Right renal cortex interstitium (tissue), 3 donors: Measurements from ENCODE around the gene ZRANB1. TPM values are rescaled to one million over a fixed set of nuclear protein-coding genes. Genes with fewer than 3 reads are reported as not detected.

Experiments
- DNase-seq, 3 donors: peaks; one replicate each; pipeline ENCODE4 v3.0.0-alpha.2; 2013; ENCODE audit warnings: low read depth in 3 of 3, low spot score in 2 of 3
- polyA plus RNA-seq, 3 donors: library from polyadenylated mRNA; unstranded; fragments of 120-200 nt; gene quantifications; one replicate each; pipeline ENCODE4 v1.2.1, GENCODE V29; 2013; ENCODE audit not compliant: insufficient read length in 3 of 3

Gene ZRANB1
- polyA plus RNA-seq, 3 donors, result 28.9 to 30.1 (median 29.1) TPM

DNA sequence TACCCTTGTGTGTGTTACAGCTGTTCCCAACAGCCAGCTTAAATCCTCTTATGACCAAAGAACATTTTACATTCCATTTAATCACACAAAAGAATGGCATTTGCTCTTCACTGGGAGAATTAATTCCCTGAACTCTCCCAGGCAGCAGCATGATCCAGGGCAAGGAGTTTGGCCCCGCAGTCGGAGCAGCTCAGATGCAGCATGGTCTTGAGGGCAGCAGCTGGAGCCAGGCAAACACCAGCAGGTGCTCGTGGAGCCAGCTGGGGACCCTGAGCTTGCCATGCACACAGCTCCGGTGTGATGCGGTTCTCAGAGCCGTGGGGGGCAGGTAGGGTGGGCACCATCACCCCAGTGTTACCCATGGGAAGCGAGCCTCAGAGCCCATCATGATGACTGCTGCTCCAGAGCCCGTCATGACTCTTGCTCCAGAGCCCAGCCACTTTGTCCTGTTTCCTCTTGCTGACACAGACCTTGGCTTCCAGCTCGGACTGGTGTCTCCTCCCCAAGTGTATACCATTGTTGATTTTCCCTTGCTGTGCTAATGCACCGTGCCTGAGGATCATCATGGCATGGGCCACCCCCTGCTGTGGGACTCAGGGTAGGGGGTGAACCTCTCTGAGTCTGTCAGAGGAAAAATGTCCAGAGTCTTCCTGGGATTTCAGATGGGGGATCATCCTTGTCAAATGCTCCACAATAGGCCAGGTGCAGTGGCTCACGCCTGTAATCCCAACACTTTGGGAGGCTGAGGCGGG, 75.8 kb downstream of the ZRANB1 start:
- DNase-seq, result no peak

DNA sequence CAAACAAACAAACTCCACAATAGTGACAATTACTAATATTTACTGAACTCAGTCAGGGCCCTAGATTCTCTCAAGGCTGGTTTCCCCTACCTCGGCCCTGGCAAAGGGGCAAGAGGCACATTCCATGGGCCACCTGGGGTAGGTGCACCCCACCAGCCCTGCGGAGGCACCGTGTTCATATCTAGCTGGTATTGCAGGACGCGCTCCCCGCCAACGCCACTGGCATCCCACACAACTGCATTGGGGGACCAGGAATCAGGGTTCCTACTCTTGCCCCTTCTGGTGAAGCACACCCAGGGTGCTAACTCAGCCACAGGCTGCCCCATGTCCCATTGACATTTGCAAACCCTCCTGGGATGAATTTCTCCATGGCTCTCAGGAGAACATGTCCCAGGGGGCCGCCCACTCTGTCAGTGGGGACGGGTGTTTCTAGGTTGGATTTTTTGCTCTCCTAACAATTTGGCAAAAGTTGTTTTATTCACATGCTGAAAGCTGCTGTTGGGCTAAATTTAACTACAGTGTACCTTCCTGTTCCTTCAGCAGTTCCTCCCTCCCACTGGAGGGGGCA, 76.7 kb downstream of the ZRANB1 start:
- DNase-seq, result no peak

DNA sequence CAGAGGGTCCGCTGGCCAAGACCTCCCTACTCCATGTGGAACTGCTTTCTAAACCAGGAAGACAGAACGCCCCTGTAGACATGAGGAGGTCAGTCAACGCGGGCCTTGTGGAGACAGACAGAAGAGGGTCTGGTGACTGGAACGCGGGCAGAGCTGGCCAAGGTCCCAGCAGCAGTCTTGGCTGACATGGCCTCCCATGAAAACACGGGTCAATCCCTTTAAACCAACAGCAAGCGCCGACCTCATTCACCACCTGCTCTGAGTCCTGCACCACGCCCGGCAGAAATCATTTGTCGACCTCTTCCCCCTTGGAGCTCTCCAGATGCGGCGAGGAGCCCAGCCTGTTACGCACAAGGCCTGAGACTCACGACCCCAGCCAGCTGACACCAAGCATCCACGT, 78.5 kb downstream of the ZRANB1 start:
- no peak for DNase-seq

DNA sequence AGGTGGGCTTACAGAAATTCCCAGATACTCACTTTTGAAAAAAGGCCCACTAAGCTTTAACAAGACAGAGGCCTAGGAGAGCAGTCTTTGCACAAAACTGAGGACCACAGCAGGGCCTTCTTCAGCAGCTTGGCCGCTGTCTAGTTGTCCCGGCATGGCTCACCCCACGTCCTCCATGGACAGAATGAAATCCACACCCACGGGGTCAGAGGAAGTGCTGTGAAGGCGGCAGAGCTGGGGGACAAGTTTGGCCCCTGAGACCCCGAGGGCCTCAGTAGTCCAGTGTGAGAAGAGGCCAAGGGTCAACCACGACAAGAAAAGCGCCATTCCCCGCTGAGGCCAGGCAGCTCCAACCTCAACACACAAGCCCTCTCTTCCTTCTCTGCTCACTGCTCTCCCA, 78.9 kb downstream of the ZRANB1 start:
- no peak for DNase-seq

DNA sequence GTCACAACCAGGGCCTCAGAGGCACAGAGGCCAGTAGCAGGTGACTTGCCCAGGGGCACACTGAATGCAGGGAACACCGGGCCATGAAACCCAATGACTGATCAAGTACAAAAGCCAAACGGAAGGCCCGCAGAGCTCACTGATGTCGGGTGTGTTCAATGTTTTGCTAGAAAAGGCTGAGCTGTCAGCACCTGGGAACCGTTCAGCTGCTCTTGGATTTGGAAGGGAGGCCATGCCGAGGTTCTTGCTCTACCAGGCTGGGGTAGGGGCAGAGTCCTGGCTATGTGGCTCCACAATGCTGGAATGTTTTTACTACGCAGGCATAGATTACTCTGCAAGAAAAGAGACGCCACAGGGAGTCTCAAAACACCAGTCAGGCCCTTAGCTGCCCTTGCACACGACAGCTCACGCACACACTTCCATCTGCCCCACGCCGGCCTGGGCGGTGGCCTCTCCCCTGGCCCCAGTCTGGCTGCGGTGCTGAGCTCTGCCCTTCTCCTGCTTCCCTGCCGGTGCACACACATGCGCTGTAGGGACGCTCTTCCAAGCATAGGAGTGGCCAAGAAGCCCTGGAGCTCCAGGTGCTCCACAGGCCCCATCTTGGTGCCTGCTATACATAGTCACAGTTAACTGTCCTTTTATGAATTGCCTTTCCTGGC, 79.9 kb downstream of the ZRANB1 start:
- DNase-seq, result no peak

DNA sequence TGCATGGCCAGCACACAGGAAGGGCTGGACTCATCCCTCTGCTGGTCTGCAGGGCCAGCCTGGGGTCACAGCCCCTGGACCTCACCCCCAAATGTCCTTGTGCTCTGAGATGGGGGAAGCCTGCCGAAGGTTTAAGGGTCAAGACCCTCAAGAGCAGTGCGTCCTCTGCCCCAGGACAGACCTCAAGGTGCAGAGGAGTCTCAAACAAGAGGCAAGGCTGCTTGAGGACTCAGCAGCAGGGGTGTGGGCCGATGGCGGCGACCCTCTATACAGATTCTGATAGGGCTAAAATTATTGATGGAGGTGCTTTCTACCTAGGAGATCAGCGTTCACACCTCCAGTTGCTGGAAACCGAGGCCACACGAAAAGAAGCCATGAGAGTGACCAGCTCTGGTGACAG, 80.7 kb downstream of the ZRANB1 start:
- no peak for DNase-seq

DNA sequence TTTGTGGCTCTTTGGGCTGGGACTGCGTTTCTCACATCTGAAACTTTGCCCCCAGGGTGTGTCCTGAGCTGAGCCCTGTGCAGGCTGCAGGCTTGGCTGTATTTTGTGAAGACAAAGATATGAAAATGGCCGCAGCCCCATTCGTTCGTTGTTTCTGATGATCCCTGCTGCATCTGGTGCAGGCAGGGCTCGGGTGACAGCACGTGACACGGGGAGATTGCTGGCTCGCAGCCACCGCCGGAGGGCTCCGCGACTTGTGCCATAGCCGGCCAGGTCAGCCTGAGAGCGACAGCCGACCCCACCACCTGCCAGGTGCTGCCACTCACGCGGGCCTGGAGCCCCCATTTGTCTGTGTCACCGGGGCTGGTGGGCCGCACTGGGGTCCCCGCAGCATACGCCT, 81.3 kb downstream of the ZRANB1 start:
- no peak for DNase-seq

DNA sequence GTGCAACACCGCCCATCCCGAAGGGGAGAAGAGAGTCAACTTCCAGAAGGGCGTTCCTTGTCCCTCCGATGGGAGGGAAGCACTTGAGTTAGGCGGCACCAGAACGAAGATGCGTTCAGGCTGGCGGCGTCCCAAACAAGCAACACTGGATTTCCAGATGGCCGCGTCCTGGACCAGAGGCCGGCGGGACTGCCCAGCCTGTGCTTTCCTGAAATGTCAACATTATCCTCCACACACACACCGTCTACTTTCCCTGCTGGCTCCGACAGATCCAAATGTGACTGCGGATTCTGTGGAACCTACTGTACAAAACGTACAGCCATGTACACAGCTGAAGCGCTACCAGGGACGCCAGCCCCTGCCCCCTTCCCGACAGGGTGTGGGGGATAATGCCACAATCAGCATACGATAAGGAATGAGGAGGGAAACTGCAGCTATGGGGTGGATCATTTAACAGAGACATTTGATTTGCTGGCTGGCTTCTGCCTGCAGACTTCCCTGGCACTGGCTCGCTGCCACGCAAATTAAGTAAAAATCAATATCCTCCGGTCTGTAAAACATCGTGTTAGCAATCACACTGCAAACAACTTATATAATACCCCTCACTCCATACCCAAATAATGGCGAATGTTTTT, 82.1 kb downstream of the ZRANB1 start:
- no peak for DNase-seq

DNA sequence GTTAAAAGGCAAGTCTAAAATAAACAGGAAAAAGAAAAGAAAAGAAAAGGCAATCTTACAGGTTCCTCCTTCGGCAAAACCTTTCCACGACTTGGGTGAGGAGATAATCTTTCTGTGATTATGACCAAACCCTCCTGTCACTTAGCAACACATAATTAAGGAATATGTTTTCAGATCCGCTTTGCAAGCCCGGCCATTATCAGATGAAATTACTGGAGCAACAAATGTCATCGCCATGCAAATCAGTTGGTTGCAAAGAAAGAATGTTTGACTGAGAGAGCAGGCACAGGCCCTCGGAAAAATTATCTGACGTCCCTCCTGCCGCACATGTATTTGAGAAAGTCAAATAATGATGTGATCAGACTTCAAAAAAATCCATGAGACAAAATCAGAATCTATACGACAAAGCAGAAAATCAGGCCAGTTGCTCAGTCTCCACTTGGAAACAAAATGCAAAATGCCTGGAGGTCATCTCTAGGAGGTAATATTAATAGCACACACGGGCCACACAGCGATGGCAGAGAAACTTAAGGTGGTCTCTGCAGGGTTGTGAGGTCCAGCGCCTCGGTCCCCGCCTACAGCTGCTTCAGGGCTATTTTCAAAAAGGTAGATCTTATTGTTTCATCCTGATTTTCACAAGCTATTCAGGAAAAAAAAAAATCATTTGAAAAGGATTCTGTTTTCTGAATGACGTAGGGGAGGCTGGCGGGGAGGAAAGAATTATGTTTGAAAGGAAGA, 82.7 kb downstream of the ZRANB1 start:
- no peak for DNase-seq

DNA sequence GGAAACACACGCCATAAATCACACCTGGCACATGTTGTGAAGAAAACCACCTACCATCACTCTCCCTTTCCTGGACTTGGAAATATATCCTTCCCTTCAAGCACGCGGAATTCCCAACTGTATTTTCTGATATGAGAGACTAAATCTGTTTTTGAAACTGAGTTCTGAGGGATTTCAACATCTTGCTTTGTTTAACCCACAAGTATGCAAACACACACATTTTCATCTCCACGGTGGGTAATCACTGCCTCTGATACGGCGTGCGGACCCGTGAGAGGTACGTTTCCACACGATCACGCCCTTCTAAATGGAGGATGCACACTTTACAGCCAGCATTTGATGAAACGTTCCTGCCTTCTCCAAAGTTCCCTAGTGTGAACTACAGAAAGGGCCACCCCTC, 83.4 kb downstream of the ZRANB1 start:
- no peak for DNase-seq

DNA sequence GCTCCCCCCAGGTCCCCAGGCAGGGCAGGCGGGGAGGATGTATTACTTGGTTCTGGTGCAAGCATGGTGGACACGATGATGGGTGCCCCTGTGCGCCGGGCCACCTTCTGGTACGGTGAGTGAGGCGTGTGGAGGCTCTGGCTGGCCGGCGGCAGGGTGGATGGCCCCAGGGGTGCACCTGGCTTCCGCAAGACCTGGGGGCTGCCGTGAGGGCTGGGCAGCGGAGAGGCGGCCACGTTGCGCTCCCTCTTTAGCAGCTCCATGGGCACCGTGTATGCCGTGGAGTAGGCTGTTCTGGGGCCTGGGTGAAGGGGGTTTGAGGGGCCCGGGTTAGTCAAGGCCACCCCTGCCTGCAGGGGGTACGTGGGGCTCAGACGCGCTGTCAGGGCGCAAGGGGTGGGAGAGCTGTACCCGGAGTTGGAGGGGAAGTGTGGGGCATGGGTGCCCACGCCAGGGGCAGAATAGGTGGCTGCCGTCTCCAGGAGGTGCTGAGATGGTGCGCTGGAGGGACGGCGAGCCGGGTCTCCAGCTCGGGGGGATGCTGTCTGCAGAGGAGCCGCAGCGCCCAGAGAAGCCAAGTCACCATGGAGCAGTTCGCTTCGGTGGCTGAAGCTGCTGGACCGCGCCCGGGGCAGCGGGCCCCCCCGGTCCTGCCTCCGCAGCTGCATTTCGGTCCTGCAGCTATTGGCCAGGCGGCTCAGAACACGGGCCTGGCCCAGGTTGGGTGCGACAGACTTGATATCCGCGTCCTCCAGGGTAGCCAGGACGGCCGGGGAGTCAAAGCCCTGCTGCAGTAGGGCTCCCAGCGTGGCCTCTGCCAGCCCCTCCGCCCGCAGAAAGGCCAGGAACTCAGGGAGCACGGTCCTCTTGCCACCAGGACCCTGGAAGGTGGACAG, 84.4 kb downstream of the ZRANB1 start:
- DNase-seq, result no peak

DNA sequence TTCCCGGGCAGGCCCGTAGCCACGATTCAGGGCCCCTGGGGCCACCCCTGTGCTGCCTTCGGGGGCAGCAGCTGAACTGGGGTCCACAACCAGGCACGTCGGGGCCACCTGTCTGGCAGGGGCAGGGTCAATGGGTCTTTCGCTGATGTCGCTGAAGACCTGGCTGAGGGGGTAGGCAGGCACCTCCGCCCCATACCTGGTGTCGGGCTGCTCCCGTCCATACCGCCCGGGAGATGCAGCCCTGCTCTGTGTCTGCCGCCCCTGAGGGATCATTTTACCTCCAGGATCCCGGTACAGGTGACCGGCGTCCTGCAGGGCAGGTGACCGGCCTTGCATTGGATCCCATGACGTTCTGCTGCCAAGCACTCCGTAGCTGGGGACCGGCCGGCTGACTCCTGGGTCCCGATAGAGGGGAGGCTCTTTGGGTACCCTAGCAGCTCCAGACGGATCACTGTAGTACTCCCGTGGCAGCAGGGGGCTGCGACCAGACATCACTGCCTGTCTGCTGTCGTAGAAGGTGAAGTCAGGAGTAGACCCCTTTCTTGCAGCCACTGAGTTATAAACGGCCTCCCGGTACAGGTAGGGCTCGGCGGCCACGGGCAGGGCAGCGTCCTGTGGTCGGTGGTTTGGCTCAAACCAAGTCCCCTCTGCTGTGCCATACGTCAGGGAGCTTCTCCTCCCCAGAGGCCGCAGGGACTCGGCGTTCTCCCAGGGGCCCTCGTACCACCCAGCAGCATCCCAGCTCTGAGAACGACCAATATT, 85.2 kb downstream of the ZRANB1 start:
- no peak for DNase-seq

DNA sequence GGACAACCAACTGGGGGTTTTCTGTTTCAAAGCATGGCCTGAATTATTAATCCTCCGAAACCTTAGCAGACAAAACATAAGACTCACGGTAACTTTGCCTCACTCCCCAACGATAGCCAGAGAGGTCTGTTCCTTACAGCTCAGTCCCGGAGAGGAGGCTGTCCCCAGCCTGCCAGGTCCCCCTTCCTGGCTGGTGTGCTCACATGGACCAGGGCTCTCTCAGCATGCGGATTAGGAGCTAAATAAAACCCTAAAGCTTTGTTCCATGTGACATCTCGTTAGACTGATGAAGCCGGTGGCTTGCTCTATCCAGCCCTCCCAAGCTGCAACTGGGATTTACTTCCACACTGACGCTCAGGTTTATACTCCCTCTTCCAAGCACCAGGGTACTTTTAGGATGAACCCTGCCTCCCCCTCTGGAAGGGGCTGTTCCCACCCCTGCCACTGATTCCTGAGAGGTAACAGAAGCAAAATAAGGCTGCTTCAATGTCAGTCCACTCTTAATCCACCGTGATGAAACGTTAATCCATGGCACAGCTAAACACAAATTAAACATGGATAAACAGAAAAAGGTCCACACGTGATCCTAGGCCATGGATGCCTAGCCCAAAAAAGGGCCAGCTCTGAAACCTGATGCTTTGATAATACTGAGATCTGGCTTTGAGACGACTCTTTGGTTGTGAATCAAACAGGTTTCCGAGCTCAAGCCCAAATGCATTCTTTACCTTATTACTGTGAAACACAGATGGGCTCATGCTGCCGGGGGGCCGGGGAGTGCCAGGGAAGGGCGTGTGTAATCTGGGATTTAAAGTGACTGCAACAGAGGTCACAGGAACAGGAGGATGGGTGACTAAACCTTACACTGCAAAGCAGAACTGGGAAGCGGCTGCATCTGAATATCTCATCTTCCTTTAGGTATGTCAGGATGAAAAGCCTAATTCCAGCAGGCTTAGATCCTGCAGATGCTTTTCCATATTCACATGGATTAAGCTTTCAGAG, 86.2 kb downstream of the ZRANB1 start:
- DNase-seq, result no peak

DNA sequence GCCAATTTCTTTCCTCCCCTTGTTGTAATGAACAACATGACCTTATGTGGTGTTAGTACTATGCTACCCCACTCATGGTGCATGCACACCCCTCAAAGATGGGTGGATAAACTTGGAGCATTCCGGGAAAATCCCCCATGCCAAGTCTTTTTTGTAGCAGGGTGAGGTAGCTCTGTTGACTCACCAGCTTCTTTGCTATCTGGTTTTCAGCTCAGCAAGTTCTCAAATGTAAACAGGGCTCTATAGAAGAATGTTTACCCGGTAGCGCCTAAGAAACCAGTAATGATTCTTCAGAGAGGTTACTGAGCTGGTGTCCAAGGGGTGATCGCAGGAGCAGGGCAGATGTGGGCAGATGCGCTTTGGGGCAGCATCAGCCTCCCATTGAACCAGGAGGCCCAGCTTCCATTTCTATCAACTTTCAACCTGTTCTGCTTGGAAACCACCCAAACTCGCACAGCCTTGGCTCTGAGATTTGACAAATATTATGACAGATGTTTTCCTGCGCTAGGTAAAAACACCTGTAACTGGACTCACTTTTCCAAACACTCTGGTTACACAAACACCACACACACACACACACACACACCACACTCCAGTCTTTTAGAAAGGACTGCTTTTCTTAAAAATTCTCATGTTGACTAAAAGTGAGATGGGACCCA, 87.8 kb downstream of the ZRANB1 start:
- DNase-seq, result no peak

DNA sequence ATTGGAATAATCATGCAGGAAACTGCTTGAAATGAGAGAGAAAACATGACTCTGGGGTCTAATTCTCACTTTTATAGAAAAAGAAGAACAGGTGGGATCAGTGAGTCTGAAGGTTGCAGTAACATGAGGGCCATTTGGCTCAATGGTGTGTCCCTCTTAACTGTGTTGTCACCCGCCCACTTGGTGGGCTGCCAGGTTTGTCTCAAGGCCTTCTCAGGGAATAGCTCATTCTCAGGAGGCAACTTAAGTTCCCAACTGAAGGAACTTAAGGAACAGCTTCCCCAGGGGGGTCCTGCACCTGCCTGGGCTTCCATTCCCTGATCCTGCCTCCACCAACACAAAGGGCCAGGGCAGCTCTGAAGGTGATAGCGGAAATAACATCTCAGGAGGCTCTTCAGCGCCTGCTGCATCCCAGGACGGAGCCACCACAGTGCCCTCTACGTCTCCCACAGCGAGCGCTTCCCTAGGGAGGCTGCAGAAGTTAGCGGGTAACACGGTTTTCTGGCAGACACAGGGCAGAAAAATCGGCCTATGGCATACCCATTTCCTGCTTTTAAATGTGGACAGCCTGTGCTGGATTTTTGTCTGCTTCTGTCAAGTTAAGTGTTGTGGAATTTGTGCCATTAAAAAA, 88.8 kb downstream of the ZRANB1 start:
- DNase-seq, result no peak

DNA sequence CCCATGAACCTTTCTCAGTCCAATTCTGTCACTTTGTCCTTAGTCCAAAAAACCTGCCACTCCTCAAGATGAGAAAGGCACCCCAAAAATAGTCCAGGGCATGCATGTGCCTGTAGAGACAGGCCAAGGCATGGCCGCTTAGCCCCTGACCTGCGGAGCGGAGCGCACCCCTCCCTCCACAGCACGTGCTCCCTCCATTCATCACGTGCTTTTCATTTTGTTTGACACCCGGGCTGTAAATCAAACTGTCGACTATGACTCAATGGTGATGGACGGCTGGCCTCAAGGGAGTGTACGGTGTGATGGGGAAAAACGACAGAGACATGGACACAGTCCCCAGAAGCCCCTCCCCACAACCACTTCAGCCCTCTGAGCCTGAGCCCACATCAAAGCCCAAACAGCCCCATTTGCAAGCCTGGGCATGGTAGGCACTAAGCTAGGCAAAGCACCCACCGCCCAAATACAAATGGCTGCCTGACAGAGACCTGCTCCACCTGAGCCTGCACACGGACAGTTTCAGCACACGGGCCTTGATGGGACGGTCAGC, 90.6 kb downstream of the ZRANB1 start:
- no peak for DNase-seq
